ENCODE measurements around the gene GSDME. TPM values are rescaled to one million over a fixed set of nuclear protein-coding genes. Genes with fewer than 3 reads are reported as not detected.

The GSDME gene
- total RNA-seq, 2 experiments from 2014 or later: 6.8 to 6.9 TPM

DNA sequence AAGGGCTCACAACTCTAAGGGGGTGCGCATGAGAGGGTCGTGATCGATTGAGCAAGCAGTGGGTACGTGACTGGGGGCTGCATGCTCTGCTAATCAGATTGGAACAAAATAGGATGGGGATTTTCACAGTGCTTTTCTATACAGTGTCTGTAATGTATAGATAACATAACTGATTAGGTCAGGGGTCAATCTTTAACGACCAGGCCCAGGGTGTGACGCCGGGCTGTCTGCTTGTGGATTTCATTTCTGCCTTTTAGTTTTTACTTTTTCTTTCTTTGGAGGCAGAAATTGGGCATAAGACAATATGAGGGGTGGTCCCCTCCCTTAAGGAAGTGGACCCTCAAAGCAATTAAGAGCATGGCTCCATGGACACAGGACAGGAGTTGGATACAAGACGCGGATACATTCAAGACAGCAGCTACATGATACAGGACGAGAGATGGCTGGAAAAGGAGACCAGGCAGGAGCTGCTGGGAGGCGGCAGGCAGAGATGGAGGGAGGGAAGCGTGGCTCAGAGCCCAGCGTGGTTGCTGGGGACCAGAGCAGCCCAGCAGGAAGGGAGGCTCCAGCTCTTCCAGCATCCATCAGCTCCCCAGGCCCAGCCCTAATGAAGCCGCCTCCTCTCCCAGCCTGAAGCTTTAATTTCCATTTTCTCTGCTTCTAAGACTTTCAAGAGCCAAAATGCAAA, 31.6 kb downstream of the GSDME start:
- CTCF ChIA-PET: interaction anchor here (0.8 kb wide), 1 partner anchor 367 kb away, joined by 3 read pairs; no protein-coding TSS in a partner anchor
- intact Hi-C loops (cut with micrococcal nuclease): loop anchor here (5.0 to 10.0 kb wide), 2 partner anchors 52 to 369 kb away; no protein-coding TSS in a partner anchor
- H3K4me3 Mint-ChIP-seq: no peak overlapping the region
- DNase-seq: no peak
- H3K36me3 Mint-ChIP-seq (ENCODE audit: low read depth): no peaks in the 10 kb centered on the region
- H3K27ac Mint-ChIP-seq: no peak overlapping the region
- peaks cover 10% of the 10 kb centered on the region for H3K27me3 Mint-ChIP-seq (ENCODE audit: low read depth)
- no peaks in the 10 kb centered on the region for H3K9me3 Mint-ChIP-seq
- peaks cover 28% of the 10 kb centered on the region for H3K4me1 Mint-ChIP-seq (ENCODE audit: low read depth)

DNA sequence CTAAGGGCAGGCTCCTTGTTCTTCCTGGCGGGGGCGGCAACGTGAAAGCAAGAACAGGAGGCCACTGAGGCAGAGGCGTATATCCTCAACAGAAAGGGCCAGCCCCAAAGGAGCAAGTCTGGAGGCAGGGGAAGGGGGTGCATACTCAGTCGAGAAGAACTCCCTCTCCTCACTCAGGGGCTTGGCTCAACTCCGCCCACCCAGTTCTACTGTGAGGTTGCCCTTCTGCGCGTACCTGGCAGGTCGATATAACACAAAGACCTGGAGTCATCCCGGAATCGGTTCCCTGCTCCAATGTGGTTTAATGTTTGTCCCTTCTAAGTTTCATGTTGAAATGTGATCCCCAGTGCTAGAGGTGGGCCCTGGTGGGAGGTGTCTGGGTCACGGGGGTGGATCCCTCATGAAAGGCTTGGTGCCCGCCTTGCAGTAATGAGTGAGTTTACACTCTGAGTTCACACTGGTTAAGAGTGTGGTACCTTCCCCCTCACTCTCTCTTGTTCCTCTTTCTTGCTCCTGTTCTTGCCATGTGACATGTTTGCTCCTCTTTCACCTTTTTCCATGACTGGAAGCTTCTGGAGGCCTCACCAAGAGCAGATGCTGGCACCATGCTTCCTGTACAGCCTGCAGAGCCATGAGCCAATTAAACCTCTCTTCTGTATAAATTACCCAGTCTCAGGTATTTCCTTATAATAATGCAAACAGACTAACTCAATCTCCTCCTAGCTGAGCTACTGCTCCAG, 32.6 kb downstream of the GSDME start:
- no peaks in the 10 kb centered on the region for H3K36me3 Mint-ChIP-seq (ENCODE audit: low read depth)
- intact Hi-C loops (cut with micrococcal nuclease): loop anchor here (5.0 to 10.0 kb wide), 2 partner anchors 53 to 370 kb away; no protein-coding TSS in a partner anchor
- H3K27me3 Mint-ChIP-seq (ENCODE audit: low read depth): peaks cover 10% of the 10 kb centered on the region
- CTCF ChIA-PET: interaction anchor here (0.6 to 1.0 kb wide), 4 partner anchors 24 to 444 kb away, joined by 3 to 5 read pairs (median 3); no protein-coding TSS in a partner anchor
- no peak for DNase-seq
- peaks cover 25% of the 10 kb centered on the region for H3K4me1 Mint-ChIP-seq (ENCODE audit: low read depth)
- H3K4me3 Mint-ChIP-seq: no peak overlapping the region
- H3K27ac Mint-ChIP-seq: no peak overlapping the region
- no peaks in the 10 kb centered on the region for H3K9me3 Mint-ChIP-seq

DNA sequence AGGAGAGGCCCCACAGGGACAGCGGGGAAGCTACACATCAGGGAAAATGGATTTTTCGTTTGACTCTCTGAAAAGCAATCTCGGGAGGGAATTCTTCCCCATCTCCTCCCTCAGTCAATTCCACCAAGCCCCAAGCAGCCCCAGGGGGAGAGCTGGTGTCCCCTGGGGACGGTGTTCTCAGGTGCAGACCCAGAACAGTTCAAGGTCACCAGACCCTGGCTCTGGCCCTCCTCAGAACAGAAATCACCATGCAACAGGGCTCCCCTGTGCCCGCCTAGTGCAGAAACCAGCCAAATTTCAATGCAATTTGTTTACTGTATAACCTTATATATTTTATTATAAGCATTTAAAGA, 34.1 kb downstream of the GSDME start:
- H3K27ac Mint-ChIP-seq: no peak overlapping the region
- DNase-seq: no peak
- H3K9me3 Mint-ChIP-seq: no peaks in the 10 kb centered on the region
- CTCF ChIA-PET: no interaction called here
- no peak overlapping the region for H3K4me3 Mint-ChIP-seq
- peaks cover 12% of the 10 kb centered on the region for H3K4me1 Mint-ChIP-seq (ENCODE audit: low read depth)
- intact Hi-C loops (cut with micrococcal nuclease): loop anchor here (10.0 kb wide), 1 partner anchor 372 kb away; no protein-coding TSS in a partner anchor
- peaks cover 14% of the 10 kb centered on the region for H3K27me3 Mint-ChIP-seq (ENCODE audit: low read depth)
- H3K36me3 Mint-ChIP-seq (ENCODE audit: low read depth): no peaks in the 10 kb centered on the region

DNA sequence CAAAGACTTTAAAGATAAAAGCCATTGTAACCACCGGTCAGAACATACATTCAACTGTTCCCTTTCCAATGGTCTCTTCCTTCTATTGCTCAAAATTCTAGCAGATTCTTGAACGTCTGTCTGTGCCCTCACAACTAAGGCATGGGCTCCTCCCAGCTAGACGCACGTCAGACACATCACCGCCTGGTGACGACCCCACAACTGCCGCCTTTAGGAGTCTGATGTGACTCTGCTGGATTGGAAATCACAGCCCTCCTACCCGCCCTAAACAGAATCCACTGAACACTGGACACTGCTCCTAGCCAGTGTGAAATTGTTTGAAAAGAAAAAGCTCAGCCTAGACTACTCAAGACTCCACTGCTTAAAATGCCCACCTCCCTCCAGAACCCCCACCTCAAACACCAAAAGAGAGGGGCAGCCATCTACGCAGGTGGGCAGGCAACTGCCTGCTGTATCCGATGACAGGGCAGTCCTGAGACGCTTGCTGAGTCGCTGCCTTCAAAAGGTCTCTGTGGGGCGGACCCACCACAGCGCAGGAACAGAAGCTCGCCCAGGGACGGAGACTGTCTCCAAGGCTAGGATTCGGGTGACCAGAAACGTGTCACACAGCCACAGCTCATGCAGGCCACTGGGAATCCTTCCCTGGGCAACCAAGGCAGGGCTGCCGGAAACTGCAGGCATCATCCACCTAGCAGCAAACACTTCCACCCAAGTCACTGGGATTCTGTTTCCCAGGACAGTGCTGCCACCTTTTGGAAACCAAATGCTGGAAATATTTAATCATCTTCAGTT, 34.7 kb downstream of the GSDME start:
- DNase-seq: no peak
- peaks cover 12% of the 10 kb centered on the region for H3K27me3 Mint-ChIP-seq (ENCODE audit: low read depth)
- intact Hi-C loops (cut with micrococcal nuclease): loop anchor here (10.0 kb wide), 1 partner anchor 372 kb away; no protein-coding TSS in a partner anchor
- H3K36me3 Mint-ChIP-seq (ENCODE audit: low read depth): no peaks in the 10 kb centered on the region
- no peaks in the 10 kb centered on the region for H3K9me3 Mint-ChIP-seq
- no peak overlapping the region for H3K4me3 Mint-ChIP-seq
- H3K27ac Mint-ChIP-seq: no peak overlapping the region
- peaks cover 8% of the 10 kb centered on the region for H3K4me1 Mint-ChIP-seq (ENCODE audit: low read depth)
- CTCF ChIA-PET: no interaction called here

DNA sequence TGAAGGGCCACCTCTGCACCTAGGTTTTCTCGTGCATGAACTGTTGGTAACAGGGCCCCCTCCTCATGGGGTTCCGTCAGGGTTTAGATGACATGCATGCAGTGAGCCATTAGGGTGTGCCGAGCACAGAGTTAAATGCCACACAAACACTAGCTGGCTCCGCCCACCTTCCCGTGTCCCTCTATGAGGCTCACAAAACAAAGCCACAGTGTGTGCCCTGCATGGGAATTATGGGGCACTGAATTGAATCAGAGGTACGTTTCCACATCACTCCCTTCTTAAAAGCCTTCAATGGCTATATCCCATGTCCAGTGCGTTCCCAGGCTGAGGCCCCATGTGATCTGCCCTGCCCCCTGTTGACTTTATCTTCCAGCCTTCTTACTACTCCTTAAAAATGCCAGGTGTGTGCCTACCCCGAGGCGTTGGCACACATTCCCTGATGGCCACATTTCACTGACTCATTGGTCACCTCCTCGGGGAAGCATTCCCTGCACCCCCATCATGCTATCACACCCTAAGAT, 35.7 kb downstream of the GSDME start:
- Mint-ChIP-seq H3K36me3 (ENCODE audit: low read depth) (no peaks in the 10 kb centered on the region), H3K4me3 (no peak overlapping the region), H3K27me3 (ENCODE audit: low read depth) (peaks cover 14% of the 10 kb centered on the region), H3K4me1 (ENCODE audit: low read depth) (no peaks in the 10 kb centered on the region), H3K9me3 (no peaks in the 10 kb centered on the region), H3K27ac (no peak overlapping the region)
- no peak for DNase-seq
- intact Hi-C loops (cut with micrococcal nuclease): loop anchor here (10.0 kb wide), 1 partner anchor 373 kb away; no protein-coding TSS in a partner anchor
- CTCF ChIA-PET: no interaction called here

DNA sequence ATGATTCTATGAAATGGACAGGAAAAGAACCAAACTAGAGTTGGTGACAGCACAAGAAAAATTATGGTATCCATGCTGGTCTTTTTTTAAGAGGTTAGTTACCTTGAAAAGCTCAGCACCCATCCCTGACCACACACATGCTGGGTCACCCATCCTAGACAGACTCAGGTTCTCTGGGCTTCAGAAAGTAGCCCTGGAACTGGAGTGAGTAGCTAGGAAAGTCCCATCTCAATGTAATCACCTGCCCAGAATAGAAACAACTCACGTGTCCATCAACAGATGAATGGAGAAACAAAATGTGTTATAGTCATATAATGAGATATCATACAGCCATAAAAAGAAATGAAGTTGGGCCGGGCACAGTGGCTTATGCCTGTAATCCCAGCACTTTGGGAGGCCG, 37.0 kb downstream of the GSDME start:
- H3K27ac Mint-ChIP-seq: no peak overlapping the region
- no peak overlapping the region for H3K4me3 Mint-ChIP-seq
- intact Hi-C loops (cut with micrococcal nuclease): loop anchor here (10.0 kb wide), 1 partner anchor 375 kb away; no protein-coding TSS in a partner anchor
- H3K9me3 Mint-ChIP-seq: no peaks in the 10 kb centered on the region
- CTCF ChIA-PET: no interaction called here
- peaks cover 22% of the 10 kb centered on the region for H3K27me3 Mint-ChIP-seq (ENCODE audit: low read depth)
- DNase-seq: no peak
- H3K4me1 Mint-ChIP-seq (ENCODE audit: low read depth): peaks cover 2% of the 10 kb centered on the region
- no peaks in the 10 kb centered on the region for H3K36me3 Mint-ChIP-seq (ENCODE audit: low read depth)

DNA sequence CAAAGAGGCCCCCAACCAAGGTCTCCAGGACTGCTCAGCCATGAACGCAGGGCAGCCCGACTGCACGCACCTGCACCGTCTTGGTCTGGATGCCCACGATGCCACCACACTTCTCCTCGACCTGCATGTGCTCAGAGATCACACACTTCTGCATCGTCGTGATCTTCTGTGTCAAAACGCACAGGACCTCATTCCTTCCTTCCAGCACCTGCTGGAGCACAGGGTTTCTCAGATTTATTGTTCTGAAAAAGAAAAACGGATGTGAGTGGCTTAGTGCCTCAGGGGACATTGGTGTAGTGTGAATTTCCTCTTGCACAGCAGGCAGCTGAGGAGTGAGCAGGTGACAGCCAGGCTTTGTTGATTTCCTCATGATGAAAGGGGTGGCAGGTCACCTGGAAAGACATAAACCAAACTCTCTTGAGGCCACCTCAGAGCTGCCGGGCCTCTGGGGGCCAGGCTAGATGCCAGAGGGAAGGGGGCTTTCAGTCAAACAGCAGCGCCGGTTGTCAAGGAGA, 38.2 kb downstream of the GSDME start:
- no peak for DNase-seq
- peaks cover 22% of the 10 kb centered on the region for H3K27me3 Mint-ChIP-seq (ENCODE audit: low read depth)

DNA sequence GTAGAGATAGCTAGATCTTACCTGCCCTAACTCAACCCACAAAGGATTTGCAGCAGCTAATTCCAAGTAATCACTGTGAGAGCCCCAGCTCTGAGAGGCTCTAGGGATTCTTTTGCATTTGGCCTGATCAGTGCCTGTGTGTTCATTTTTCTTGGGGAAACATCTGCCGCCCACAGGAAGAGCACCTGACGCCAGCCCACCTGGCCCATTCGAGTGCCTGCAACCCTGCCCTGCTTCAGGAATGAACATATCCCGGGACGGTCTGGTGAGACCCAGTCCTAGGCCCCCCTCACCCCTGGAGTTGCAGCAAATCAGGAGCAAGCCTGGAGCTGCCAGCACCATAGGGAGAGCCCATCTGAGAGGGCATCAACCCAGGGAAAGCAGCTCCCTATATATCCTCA, 38.8 kb downstream of the GSDME start:
- H3K9me3 Mint-ChIP-seq: no peaks in the 10 kb centered on the region
- intact Hi-C loops (cut with micrococcal nuclease): no loop called here
- H3K4me1 Mint-ChIP-seq (ENCODE audit: low read depth): peaks cover 2% of the 10 kb centered on the region
- no peak overlapping the region for H3K27ac Mint-ChIP-seq
- H3K4me3 Mint-ChIP-seq: no peak overlapping the region
- H3K36me3 Mint-ChIP-seq (ENCODE audit: low read depth): no peaks in the 10 kb centered on the region
- DNase-seq: no peak
- peaks cover 27% of the 10 kb centered on the region for H3K27me3 Mint-ChIP-seq (ENCODE audit: low read depth)
- CTCF ChIA-PET: interaction anchor here (0.9 kb wide), 1 partner anchor 600 kb away, joined by 4 read pairs; no protein-coding TSS in a partner anchor

More for the DNA sequence above, 38.2 kb downstream of the GSDME start:
- Mint-ChIP-seq H3K36me3 (ENCODE audit: low read depth) (no peaks in the 10 kb centered on the region), H3K4me1 (ENCODE audit: low read depth) (peaks cover 2% of the 10 kb centered on the region), H3K9me3 (no peaks in the 10 kb centered on the region), H3K27ac (no peak overlapping the region), H3K4me3 (no peak overlapping the region)
- CTCF ChIA-PET: no interaction called here
- intact Hi-C loops (cut with micrococcal nuclease): no loop called here

DNA sequence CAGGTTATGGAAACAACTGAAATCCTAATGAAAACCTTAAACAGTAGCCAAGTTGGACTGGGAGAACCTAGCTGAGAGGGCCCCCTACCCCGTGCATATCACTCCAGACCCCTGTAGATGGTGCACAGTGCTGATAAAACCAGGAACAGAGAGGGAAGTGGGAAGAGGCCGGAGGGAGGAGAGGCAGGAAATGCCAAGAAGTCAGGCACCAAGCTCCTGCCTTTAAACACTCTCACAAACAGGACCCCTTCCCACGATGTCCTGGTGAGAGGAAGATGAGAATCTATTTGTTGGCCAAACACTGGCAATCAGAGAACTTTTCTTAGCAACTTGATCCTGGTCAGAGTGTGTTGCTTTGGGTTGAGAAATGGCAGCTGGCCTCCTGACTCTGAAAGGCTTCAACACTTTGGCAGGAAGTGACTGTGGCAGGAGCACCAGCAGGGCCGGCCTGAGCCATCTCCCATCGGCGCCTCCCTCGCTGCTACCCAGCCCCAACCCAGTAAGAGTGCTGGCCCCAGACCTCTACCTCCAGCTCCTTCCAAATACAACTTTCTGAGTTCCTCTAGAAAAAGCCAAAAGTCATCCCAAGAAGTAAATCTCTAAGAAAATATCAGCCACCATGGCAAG, 39.5 kb downstream of the GSDME start:
- intact Hi-C loops (cut with micrococcal nuclease): no loop called here
- Mint-ChIP-seq H3K9me3 (no peaks in the 10 kb centered on the region), H3K27ac (no peak overlapping the region), H3K36me3 (ENCODE audit: low read depth) (no peaks in the 10 kb centered on the region), H3K27me3 (ENCODE audit: low read depth) (peaks cover 27% of the 10 kb centered on the region), H3K4me1 (ENCODE audit: low read depth) (peaks cover 2% of the 10 kb centered on the region), H3K4me3 (no peak overlapping the region)
- CTCF ChIA-PET: interaction anchor here (0.9 kb wide), 1 partner anchor 600 kb away, joined by 4 read pairs; no protein-coding TSS in a partner anchor
- DNase-seq: no peak

DNA sequence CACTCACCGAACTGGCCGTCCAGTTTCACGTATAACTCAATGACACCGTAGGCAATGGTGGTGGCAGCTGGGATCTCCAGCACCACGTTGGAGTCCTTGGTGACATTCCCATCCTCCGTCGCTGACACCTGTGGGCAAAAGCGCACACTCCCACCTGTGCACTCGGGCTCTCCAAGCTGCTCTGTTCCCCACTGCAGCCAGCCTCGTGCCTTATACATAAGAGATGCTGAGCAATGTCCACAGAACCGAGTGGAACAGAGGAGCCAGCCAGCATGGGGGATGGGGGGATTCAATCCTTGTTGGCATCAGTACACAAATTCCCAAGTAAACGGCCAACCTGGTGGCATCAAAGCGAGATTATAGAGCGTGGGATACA, 40.0 kb downstream of the GSDME start:
- Mint-ChIP-seq H3K36me3 (ENCODE audit: low read depth) (no peaks in the 10 kb centered on the region), H3K27ac (no peak overlapping the region), H3K4me1 (ENCODE audit: low read depth) (peaks cover 2% of the 10 kb centered on the region), H3K27me3 (ENCODE audit: low read depth) (peaks cover 30% of the 10 kb centered on the region), H3K9me3 (no peaks in the 10 kb centered on the region), H3K4me3 (no peak overlapping the region)
- CTCF ChIA-PET: no interaction called here
- intact Hi-C loops (cut with micrococcal nuclease): no loop called here
- DNase-seq: no peak

DNA sequence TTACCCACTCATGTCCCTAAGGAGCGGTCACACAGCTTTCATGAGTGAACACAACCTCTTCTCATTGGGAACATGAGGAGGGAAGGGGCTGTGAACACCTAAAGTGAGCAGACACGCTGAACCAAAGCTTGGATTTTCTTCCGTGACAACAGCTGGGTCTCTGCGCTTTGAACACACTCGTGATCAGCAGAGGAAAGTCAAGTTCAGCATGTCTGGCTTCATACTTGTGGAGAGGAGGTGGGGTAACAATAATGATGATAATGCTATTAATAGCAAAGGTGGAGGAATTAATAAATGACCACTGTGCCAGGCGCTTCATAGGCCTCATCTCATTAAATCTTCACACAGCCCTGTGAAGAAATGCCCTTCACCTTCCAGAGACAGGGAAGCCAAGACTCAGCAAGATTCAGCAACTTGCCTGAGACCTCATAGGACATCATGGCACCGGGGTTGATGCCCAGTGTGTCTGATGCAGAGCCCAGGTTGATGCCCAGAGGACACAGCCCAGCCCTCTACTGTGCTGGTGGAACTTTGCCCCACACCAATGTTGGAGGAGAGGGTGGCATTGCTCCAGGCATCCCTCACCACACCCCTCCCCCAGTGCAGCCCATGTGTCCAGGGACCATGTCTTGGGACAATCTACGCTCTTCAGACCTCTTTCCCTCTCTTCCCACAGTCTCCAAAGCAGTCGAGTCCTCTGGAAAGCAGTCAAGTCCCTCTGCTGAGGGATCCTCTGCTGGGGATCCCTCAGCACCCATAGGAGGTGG, 40.6 kb downstream of the GSDME start:
- intact Hi-C loops (cut with micrococcal nuclease): no loop called here
- Mint-ChIP-seq H3K36me3 (ENCODE audit: low read depth) (no peaks in the 10 kb centered on the region), H3K4me3 (no peak overlapping the region), H3K27ac (no peak overlapping the region), H3K4me1 (ENCODE audit: low read depth) (peaks cover 2% of the 10 kb centered on the region), H3K9me3 (no peaks in the 10 kb centered on the region), H3K27me3 (ENCODE audit: low read depth) (peaks cover 31% of the 10 kb centered on the region)
- CTCF ChIA-PET: interaction anchor here (0.9 kb wide), 1 partner anchor 48 kb away, joined by 3 read pairs; no protein-coding TSS in a partner anchor
- no peak for DNase-seq

Measured in activated naive CD4-positive, alpha-beta T cell treated with anti-CD3 and anti-CD28 coated beads for 36 hours (primary cell).